GM21390 (cell line): ENCODE results near the gene PFKFB4.
"Not testable (repeated sequence)": the region's sequence is repeated elsewhere in the genome, so short reads cannot be mapped to it uniquely, and the experiment has no call there.

Source experiments
- ATAC-seq: cut with Tn5 transposase; IDR thresholded peaks from one replicate; pipeline ENCODE4 v1.9.1; 2021; ENCODE audit not compliant: unreplicated experiment

The PFKFB4 gene

DNA sequence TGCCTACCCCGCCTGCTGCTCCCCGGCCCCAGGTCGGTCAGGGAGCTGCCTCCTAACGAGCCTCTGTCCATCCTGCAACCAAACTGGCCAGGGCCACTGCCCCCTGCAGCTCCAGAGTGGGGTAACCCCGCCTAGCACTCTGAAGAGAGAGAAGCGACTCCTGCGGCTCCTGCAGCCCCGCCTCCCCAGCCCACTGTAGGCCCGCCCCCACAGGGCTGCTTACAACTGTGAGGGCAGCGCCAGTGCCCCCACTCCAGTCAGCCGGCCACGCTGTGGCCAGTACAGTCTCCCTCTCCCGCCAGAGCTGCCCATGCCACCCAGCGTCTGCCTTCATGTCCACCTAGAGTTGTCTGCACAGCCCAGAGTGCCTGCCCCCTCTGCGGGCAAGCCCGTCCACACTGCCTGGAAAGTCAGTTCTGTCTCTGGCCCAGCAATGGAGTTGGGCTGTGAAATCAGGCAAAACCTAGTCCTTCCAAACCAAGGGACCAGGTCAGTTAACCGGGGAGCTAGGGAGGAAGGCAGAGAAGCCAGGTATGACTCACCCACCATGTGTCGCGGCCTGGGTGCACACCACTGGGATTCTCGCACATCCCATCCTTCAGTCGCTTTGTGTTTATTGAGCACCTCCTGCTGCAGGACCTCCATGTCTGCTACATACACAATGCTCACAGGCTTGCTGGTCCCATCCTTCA, 4.6 kb upstream of the PFKFB4 start:
- no peak for ATAC-seq

GRCh38 chr3:48560648-48561018, 4.0 kb upstream of the PFKFB4 start:
- ATAC-seq, result no peak

GRCh38 chr3:48558493-48559134, 2.0 kb upstream of the PFKFB4 start:
- ATAC-seq, result no peak

- no peak for ATAC-seq
Observed at GRCh38 chr3:48555949-48556795, 431 bp downstream of the PFKFB4 start.

- ATAC-seq, result no peak
Observed at GRCh38 chr3:48555231-48555948, 1.2 kb downstream of the PFKFB4 start.

GRCh38 chr3:48553886-48554845, 2.4 kb downstream of the PFKFB4 start:
- no peak for ATAC-seq

DNA sequence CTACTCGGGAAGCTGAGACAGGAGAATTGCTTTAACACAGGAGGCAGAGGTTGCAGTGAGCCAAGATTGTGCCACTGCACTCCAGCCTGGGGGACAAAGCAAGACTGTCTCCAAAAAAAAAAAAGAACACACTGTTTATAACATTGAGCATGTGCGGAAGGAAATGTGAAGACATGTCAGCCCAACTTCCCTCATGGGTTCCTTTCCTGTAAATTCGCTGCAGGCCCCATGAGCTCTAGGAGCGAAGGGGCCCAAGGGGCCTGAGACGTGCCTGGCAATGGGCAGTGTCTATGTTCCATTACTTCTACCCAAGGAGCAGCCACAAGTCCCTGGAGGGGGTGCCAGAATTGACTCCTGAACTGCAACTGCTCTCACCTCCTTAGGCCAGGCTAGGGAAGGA, 3.2 kb downstream of the PFKFB4 start:
- no peak for ATAC-seq

DNA sequence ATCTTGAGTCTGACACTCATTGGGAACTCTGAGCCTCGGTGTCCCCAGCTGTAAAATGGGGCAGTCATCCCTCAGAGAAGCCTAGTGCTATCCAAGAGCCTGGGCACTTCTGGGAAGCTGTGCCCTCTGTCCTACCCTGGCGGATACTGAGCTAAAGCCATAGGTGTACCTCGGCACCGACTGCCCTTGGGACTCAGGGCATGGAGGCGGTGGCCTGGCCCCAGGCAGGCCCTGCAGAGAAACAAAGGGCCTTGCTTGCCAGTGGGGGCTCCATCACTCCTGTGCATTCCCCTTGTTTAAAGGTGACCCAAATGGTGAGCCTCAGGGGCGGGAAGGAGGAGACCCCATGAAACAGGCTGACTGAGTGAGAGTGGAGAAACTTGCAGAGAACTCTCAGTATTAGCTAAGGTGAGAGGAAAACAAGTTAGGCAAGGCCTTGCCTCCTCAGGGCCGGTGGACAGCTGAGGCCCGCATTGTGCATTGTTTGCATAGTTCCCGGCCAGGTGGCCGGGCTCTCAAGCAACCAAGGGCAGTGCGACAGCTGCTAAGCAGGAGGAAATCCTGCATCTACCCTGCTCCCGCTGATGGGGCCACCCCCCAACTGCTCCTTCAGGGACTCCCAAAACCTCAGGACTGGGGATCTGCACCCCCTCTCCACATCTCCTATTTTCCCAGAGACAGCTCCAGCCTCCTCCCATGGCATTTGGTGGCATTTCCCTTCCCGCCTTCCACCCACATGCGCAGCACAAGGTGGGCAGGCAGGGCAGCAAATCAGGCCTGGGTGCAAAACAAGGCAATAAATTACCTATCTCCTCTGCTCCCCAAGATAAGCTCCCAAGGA, 4.3 kb downstream of the PFKFB4 start:
- no peak for ATAC-seq

DNA sequence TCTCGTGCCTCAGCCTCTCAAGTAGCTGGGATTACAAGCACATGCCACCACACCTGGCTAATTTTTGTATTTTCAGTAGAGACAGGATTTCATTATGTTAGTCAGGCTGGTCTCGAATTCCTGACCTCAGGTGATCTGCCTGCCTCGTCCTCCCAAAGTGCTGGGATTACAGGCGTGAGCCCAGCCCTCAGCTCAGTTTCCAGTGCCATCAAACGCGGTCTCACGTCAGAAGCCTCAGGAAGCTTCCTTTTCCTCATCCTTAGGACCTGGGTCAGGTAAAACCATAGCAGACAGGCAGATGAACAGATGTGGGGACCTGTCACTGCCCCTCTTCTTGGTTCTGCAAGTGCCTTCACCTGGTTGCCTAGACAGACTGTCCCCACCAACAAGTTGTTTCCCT, 5.0 kb downstream of the PFKFB4 start:
- ATAC-seq, result not testable (repeated sequence)

- ATAC-seq, result peak; percentile 61
Observed at GRCh38 chr3:48548729-48549705, 7.6 kb downstream of the PFKFB4 start.

DNA sequence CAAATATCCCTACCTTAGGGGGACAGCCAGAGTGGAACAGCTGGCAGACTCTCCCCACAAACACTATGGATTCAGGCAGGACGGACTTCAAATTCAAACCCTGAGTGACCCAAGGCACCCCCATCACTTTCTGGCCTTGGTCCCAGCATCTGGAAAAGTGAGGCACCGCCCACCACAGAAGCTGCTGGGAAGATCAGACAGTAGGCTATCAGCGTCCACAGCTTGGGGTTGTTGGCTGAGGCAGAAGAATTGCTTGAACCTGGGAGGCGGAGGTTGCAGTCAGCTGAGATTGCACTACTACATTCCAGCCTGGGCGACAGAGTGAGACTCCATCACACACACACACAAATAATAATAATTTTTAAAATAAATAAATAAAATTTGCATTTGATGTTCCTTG, 8.5 kb downstream of the PFKFB4 start:
- no peak for ATAC-seq

GRCh38 chr3:48546203-48546829, 10.3 kb downstream of the PFKFB4 start:
- ATAC-seq, result no peak

- ATAC-seq, result no peak
Observed at GRCh38 chr3:48544141-48544540, 12.5 kb downstream of the PFKFB4 start.

GRCh38 chr3:48543271-48543866, 13.2 kb downstream of the PFKFB4 start:
- ATAC-seq, result no peak

DNA sequence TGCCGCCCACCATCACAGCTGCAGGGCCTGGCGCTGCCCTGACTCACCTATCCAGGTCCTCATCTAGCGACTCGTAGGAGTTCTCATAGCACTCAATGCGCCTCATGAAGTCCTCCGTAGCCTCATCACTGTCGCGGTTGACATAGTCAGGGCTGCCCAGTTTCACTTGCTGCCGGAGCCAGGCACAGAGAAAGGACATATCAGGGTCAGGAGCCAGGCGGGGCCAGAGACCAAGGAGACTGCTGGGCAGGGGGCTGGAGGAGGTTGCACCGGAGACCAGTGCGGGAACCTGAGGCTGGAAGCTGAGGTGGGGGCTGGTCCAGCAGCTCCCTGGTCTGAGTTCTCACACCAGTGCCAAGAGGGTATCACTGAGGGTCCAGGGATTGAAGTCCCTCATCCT, 18.2 kb downstream of the PFKFB4 start:
- no peak for ATAC-seq

DNA sequence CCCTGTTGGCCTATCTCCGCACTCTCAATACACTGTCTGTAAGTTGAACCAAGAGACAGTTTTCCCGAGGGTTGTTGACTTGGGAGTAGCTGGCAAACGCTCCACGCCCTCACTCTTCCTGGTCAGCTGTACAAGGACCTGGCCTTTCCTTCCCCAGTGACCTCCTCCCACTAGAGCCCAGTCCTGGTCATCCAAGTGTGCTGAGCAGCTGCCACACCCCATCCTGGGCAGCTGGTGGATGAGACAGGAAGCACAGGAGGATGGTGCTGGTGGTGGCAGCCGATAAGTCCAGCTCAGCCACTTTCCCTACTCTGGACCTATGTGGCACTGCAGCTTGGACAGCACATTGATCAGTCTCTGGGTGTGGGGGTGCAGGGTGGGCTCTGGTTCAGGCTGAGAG, 19.8 kb downstream of the PFKFB4 start:
- ATAC-seq, result no peak

DNA sequence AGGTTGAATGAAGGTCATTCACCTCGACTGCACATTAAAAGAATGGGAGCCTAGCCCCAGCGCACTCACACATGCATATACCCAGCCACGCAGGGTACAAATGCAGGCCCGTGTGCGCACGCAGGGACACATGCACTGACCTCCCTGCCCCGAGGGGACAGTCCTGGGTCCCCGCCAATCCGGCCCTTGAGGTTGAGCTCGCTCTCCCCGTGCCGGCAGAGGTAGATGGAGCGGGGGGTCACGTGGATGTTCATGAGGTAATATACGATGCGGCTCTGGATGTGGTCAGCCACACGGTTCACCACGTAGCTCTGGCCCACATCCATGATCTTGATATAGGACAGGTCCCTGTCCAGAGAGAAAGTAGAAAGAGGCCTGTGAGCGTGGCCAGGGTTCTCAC, 20.5 kb downstream of the PFKFB4 start:
- no peak for ATAC-seq
